ENCODE data around the gene SH3GL2.

The SH3GL2 gene

GRCh38 chr9:17578911-17579793, at the start of gene SH3GL2:
SH3GL2 (plus strand) TSS chr9:17579066.
- peak in 50 of 58 donors; percentile 3 to 82 (median 32) for DNase-seq

GRCh38 chr9:17531642-17532254, 47.1 kb upstream of the SH3GL2 start:
- peak in 18 of 58 donors; percentile 1 to 40 (median 10) for DNase-seq

- DNase-seq = no peak
Observed at GRCh38 chr9:17532461-17532860, 46.4 kb upstream of the SH3GL2 start.

GRCh38 chr9:17535176-17535575, 43.7 kb upstream of the SH3GL2 start:
- DNase-seq = no peak

- no peak for DNase-seq
Observed at GRCh38 chr9:17536027-17536426, 42.8 kb upstream of the SH3GL2 start.

GRCh38 chr9:17551023-17551422, 27.8 kb upstream of the SH3GL2 start:
- no peak for DNase-seq

GRCh38 chr9:17555362-17556054, 23.4 kb upstream of the SH3GL2 start:
- DNase-seq = no peak

- DNase-seq = no peak
Observed at GRCh38 chr9:17556255-17556654, 22.6 kb upstream of the SH3GL2 start.

GRCh38 chr9:17556935-17557334, 21.9 kb upstream of the SH3GL2 start:
- DNase-seq = no peak

- DNase-seq = no peak
Observed at GRCh38 chr9:17571825-17572224, 7.0 kb upstream of the SH3GL2 start.

GRCh38 chr9:17574342-17574741, 4.5 kb upstream of the SH3GL2 start:
- DNase-seq = peak in 1 of 58 donors; percentile 17

GRCh38 chr9:17578577-17578910, 322 bp upstream of the SH3GL2 start:
- DNase-seq = no peak

GRCh38 chr9:17580119-17580518, 1.3 kb downstream of the SH3GL2 start:
- no peak for DNase-seq

- DNase-seq = no peak
Observed at GRCh38 chr9:17587113-17587512, 8.2 kb downstream of the SH3GL2 start.

GRCh38 chr9:17588395-17588794, 9.5 kb downstream of the SH3GL2 start:
- no peak for DNase-seq

GRCh38 chr9:17588941-17589340, 10.1 kb downstream of the SH3GL2 start:
- no peak for DNase-seq

GRCh38 chr9:17589771-17590170, 10.9 kb downstream of the SH3GL2 start:
- no peak for DNase-seq

GRCh38 chr9:17594961-17595360, 16.1 kb downstream of the SH3GL2 start:
- DNase-seq = no peak

- no peak for DNase-seq
Observed at GRCh38 chr9:17597977-17598376, 19.1 kb downstream of the SH3GL2 start.

- no peak for DNase-seq
Observed at GRCh38 chr9:17600962-17601593, 22.2 kb downstream of the SH3GL2 start.

- no peak for DNase-seq
Observed at GRCh38 chr9:17604556-17604955, 25.7 kb downstream of the SH3GL2 start.
